Measurements from ENCODE around the gene FLACC1. TPM values are rescaled to one million over a fixed set of nuclear protein-coding genes. Genes with fewer than 3 reads are reported as not detected.

Gene FLACC1
- total and polyA plus RNA-seq, 9 of the 15 experiments (the other 6 are each of a cell fraction or from before 2014, with no cell fraction given) = 0.07 to 0.68 (median 0.22) TPM; not detected in 2

GRCh38 chr2:201260302-201260800 lies 96.8 kb downstream of the FLACC1 start, which contains the start of gene CASP8 (continued):
- TF ChIP-seq USF2 (CRISPR knock-in tag; IDR thresholded peaks at IDR 0.05) = no peak
- TF ChIP-seq ZBTB1 (CRISPR knock-in tag; IDR thresholded peaks at IDR 0.05; ENCODE audit: borderline replicate concordance, low read depth) = no peak
- TF ChIP-seq TEAD1 (CRISPR knock-in tag; IDR thresholded peaks at IDR 0.05) = no peak
- no peak for TF ChIP-seq MGA (IDR thresholded peaks at IDR 0.05)
- TF ChIP-seq BCOR (IDR thresholded peaks at IDR 0.05) = no peak
- TF ChIP-seq ETS2 (tag; IDR thresholded peaks at IDR 0.05; ENCODE audit: borderline replicate concordance, poor library complexity, severe bottlenecking) = no peak
- no peak; the same call in 1 of the 2 replicates for TF ChIP-seq ARID1B (IDR thresholded peaks at IDR 0.05)
- TF ChIP-seq TBP (optimal IDR thresholded peaks at IDR 0.05; ENCODE audit: low read depth, low read length) = no peak
- TF ChIP-seq NELFE (IDR thresholded peaks at IDR 0.05; ENCODE audit: insufficient read depth, insufficient read length) = no peak
- TF ChIP-seq POLR2G (IDR thresholded peaks at IDR 0.05; ENCODE audit: low read depth, low read length) = no peak
- no peak for TF ChIP-seq NFATC3 (IDR thresholded peaks at IDR 0.05)
- TF ChIP-seq ZBTB17 (CRISPR knock-in tag; IDR thresholded peaks at IDR 0.05) = no peak
- no peak for TF ChIP-seq ZNF507 (tag; conservative IDR thresholded peaks at IDR 0.05)
- no peak for TF ChIP-seq ATF6 (CRISPR knock-in tag; IDR thresholded peaks at IDR 0.05)
